Heart left ventricle (tissue), 16 donors: ENCODE measurements around the gene CCDC51. TPM values are rescaled to one million over a fixed set of nuclear protein-coding genes. Genes with fewer than 3 reads are reported as not detected.

Experiments used
- ATAC-seq, 4 donors: fragments of 200-7000 bp; cut with Tn5 transposase; one replicate each; pipeline ENCODE4 v1.9.1; 2020 to 2022; ENCODE audit warnings: moderate library complexity in 4 of 4, mild to moderate bottlenecking in 3 of 4, moderate number of reproducible peaks in 1 of 4
- DNase-seq, 5 donors: peaks; one replicate each; pipeline ENCODE4 v3.0.0-alpha.2; 2020
- H3K27ac ChIP-seq, 12 donors: fragments of 200-600 bp; sonication (generic) in 4 of 12; one replicate each; pipeline versions ENCODE4 v1.5.0 to v1.8.0; 2016 to 2022; ENCODE audit warnings: mild to moderate bottlenecking in 2 of 12
- H3K27me3 ChIP-seq, 9 donors: fragments of 200-600 bp; sonication (generic) in 2 of 9; one replicate each; pipeline versions ENCODE4 v1.5.1 to v1.8.0; 2016 to 2022; ENCODE audit warnings: mild to moderate bottlenecking in 3 of 9
- H3K36me3 ChIP-seq, 9 donors: fragments of 200-600 bp; sonication (generic) in 2 of 9; one replicate each; pipeline versions ENCODE4 v1.5.0 to v1.8.0; 2018 to 2022; ENCODE audit warnings: mild to moderate bottlenecking in 2 of 9
- H3K4me1 ChIP-seq, 12 donors: fragments of 200-600 bp; sonication (generic) in 4 of 12; one replicate each; pipeline versions ENCODE4 v1.5.0 to v1.8.0; 2016 to 2022; ENCODE audit warnings: mild to moderate bottlenecking in 3 of 12
- H3K4me3 ChIP-seq, 12 donors: fragments of 200-600 bp; sonication (generic) in 4 of 12; one replicate each; pipeline versions ENCODE4 v1.5.0 to v1.8.0; 2017 to 2022; ENCODE audit warnings: mild to moderate bottlenecking in 9 of 12, moderate library complexity in 4 of 12
- H3K9me3 ChIP-seq, 12 donors: fragments of 200-600 bp; sonication (generic) in 4 of 12; one replicate each; pipeline versions ENCODE4 v1.5.0 to v1.8.0; 2016 to 2022; ENCODE audit warnings: mild to moderate bottlenecking in 1 of 12
- CTCF ChIP-seq, 12 donors: fragments of 200-600 bp; sonication (generic) in 4 of 12; IDR thresholded peaks; one replicate each; pipeline versions ENCODE4 v1.5.0 to v1.8.0; 2018 to 2022; ENCODE audit warnings: antibody characterized with exemption in 12 of 12, mild to moderate bottlenecking in 5 of 12
- POLR2A ChIP-seq, 2 donors: fragments of 450-650 bp; IDR thresholded peaks; one replicate each; pipeline ENCODE4 v1.6.1; 2017; ENCODE audit warnings: antibody characterized with exemption in 2 of 2, mild to moderate bottlenecking in 2 of 2, moderate library complexity in 2 of 2
- WGBS, 4 donors: extraction: QIAGEN DNeasy Blood & Tissue Kit in 2 of 4; methylation state at CpG; one replicate each; pipeline versions ENCODE4 v1.1.5 to v1.1.7; 2013 to 2018; 5-methylcytosine and 5-hydroxymethylcytosine counted together
- intact Hi-C, 10 donors: fragments of 100-400 bp; cut with DNase I; formaldehyde crosslinking; loops; one replicate each; pipeline versions ENCODE4 v1.11.1 to v1.14.2; 2022
- polyA plus RNA-seq, 2 donors: library from polyadenylated mRNA; stranded (reverse); fragments of 200-250 nt; gene quantifications; one replicate each; pipeline ENCODE4 v1.2.3, GENCODE V29; 2013
- total RNA-seq, 9 donors: library from RNA; depleted of rRNA in 2 of 9; stranded (reverse); fragments of >200 nt in 2 of 9; fragmentation: NEBNext Ultra II Directional in 3 of 9; extraction: Animal tissue kit (Norgen Biotek cat#: 25700) in 3 of 9; gene quantifications; one replicate each; pipeline versions ENCODE4 v1.1.0 to v1.2.4, GENCODE V29; 2016 to 2023
- donor health status: ischemic (EF 13 %, LVEDD 7.1; RV severe dilation, severe dysfunction).
- donor health status: healthy with polysubstance abuse.
- donor health status: DM: no; HTN: yes; CAD: no.
- donor health status: DM: no; HTN: no; CAD: no.
- donor health status: ischemic (EF 25% LVEDD 6.9; RV normal size, moderate dysfunction).
- donor health status: ischemic (EF 25% LVEDD 5.7; RV mildly dilated, moderate dysfunction).
- donor health status: healthy.
- donor health status: DM: yes; HTN: yes; CAD: no.
- donor health status: ischemic (EF 35%, LVEDD 5.7; RV mildly dilated, moderate dysfunction).
- donor health status: nonischemic (EF 11% LVEDD 7.7; RV severe dilation, severe dysfunction).
- donor health status: DM: yes; HTN: yes; CAD: no.
- donor health status: PGD.
- donor health status: ischemic (EF 29% LVEDD 5.4; RV normal size, mild dysfunction).
- donor health status: nonischemic (EF 23%, LVEDD 6.1; RV moderate dilation, normal function).

CCDC51 gene
- total and polyA plus RNA-seq, 11 donors: 8.2 to 14.8 (median 11.6) TPM

DNA sequence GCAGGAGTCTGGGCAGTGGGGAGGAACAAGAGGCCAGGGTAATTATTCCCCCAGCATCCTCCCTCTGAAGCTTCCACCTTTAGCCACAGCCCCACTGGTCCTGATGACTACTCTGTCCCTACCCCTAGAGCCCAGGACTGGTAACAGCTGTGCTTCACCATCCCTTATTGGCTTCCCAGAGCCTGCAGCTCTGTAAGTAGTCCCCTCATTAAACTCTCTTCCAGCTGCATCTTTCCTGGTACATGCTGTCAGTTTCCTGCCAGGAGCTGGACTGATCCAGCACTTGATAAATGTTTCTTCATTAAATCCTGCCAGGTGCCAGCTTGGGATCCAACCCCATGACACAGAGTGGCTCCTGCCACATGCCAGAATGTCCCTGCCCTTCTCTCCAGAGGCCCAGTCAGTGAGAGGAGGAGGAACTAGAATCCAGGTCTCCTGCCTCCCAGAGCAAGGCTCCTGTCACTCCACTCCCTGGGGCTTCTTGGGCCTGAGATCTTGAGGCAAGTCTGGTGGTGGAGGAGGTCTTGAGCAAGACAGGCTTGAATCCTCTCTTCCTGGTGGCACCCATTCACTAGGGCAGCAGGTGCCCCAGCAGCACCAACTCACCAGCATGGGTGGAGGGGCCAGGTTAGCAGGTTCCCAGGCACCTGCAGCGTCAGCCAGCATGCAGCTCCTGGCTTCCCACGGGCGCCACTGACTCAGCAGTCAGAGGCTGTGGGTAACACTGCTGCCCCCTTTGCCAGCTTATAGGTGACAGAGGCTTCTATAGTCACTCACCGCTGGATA is 40.3 kb downstream of the CCDC51 start:
- Histone ChIP-seq H3K36me3 (peaks cover 0 to 15% (median 6%) of the 10 kb centered on the region in 9 donors), H3K4me1 (peaks cover 0 to 11% (median 2%) of the 10 kb centered on the region in 12 donors), H3K4me3 (no peak overlapping the region), H3K27me3 (peaks cover 0 to 9% (median 0%) of the 10 kb centered on the region in 9 donors), H3K9me3 (no peaks in the 10 kb centered on the region), H3K27ac (no peak overlapping the region)
- ATAC-seq: no peak
- intact Hi-C loops: loop anchor here in 7 of 10 donors (2.0 to 10.0 kb wide), 7 partner anchors 35 to 149 kb away; no protein-coding TSS in a partner anchor
- TF ChIP-seq POLR2A (IDR thresholded peaks at IDR 0.05): no peak
- TF ChIP-seq CTCF (IDR thresholded peaks at IDR 0.05): no peak
- 64 to 81% (median 69%) methylated on average over 4 of the region's 4 CpGs for WGBS, 4 donors
- DNase-seq: no peak

DNA sequence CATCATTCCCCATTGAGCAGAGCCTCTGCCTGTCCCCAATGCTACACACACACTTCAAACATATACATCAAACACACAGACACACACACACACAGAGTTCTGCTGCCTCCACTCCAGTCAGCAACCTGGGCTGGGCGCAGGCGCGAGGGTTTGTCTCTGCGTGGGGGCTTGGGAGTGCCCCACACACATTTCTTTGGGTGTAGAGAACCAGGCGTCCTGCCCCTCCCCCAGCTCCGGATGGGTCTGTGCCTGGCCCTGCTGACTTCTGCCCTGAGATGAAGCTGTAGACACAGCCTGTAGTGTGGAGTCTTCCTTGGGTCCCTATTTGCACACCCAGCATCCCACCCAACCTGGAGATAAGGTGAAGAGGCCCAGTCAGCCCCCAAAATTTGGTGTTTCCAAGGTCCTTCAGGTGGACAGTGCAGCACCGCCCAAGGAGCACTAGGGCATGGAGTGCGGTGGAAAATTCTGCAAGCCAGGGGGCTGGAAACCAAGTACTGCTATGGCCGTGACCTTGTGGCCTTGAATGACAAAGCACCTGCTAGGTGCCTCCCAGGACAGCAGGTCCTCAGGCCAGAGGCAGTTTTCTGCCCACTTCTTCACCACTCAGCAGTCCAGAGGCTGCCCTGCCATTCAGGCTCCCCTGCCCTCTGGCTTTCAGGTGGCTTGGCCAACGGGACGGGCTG is 41.1 kb downstream of the CCDC51 start:
- Histone ChIP-seq H3K4me1 (peaks cover 0 to 11% (median 2%) of the 10 kb centered on the region in 12 donors), H3K27ac (no peak overlapping the region), H3K36me3 (peaks cover 0 to 8% (median 0%) of the 10 kb centered on the region in 9 donors), H3K4me3 (no peak overlapping the region), H3K9me3 (no peaks in the 10 kb centered on the region), H3K27me3 (peaks cover 0 to 14% (median 0%) of the 10 kb centered on the region in 9 donors)
- TF ChIP-seq CTCF (IDR thresholded peaks at IDR 0.05) (no peak), POLR2A (IDR thresholded peaks at IDR 0.05) (no peak)
- 55 to 68% (median 62%) methylated on average over 6 to 11 of the region's 11 CpGs for WGBS, 4 donors
- intact Hi-C loops: no loop called here
- DNase-seq (peak in 2 of 5 donors; percentile 22 to 50), ATAC-seq (no peak)

- H3K9me3 ChIP-seq: no peaks in the 10 kb centered on the region
- H3K36me3 ChIP-seq: no peaks in the 10 kb centered on the region
- no peak for TF ChIP-seq POLR2A (IDR thresholded peaks at IDR 0.05)
- TF ChIP-seq CTCF (IDR thresholded peaks at IDR 0.05): no peak
- peaks cover 0 to 16% (median 0%) of the 10 kb centered on the region in 9 donors for H3K27me3 ChIP-seq
- intact Hi-C loops: no loop called here
- no peak overlapping the region for H3K27ac ChIP-seq
- DNase-seq (peak in 2 of 5 donors; percentile 15 to 62), ATAC-seq (no peak)
- 67 to 73% (median 70%) methylated on average over 8 to 9 of the region's 9 CpGs for WGBS, 4 donors
- peaks cover 0 to 11% (median 2%) of the 10 kb centered on the region in 12 donors for H3K4me1 ChIP-seq
- no peak overlapping the region for H3K4me3 ChIP-seq
Observed at GRCh38 chr3:48397767-48398681, 41.9 kb downstream of the CCDC51 start.
